ENCODE data around the gene NFKBIE. TPM values are rescaled to one million over a fixed set of nuclear protein-coding genes. Genes with fewer than 3 reads are reported as not detected.

NFKBIE gene
- total and polyA plus RNA-seq, 3 experiments from 2014 or later = 5.3 to 34.3 (median 33.1) TPM

GRCh38 chr6:44284867-44285266, 19.5 kb upstream of the NFKBIE start:
- no peaks in the 10 kb centered on the region for H3K4me1 Mint-ChIP-seq
- no peak overlapping the region for H3K4me3 Mint-ChIP-seq

GRCh38 chr6:44284121-44284520, 18.8 kb upstream of the NFKBIE start:
- POLR2A ChIA-PET = no interaction called here
- no peak for DNase-seq

More at GRCh38 chr6:44284867-44285266, 19.5 kb upstream of the NFKBIE start:
- CTCF ChIA-PET = no interaction called here
- Histone ChIP-seq H3K4me3 (ENCODE audit: low read length) (no peak overlapping the region), H3K9me3 (ENCODE audit: low read length) (no peaks in the 10 kb centered on the region), H3K27ac (ENCODE audit: low read depth, low read length) (no peak overlapping the region), H3K27me3 (ENCODE audit: insufficient read depth, low read length, poor library complexity, severe bottlenecking) (peaks cover 7% of the 10 kb centered on the region), H3K36me3 (ENCODE audit: insufficient read depth, low read length) (no peaks in the 10 kb centered on the region), H3K4me1 (ENCODE audit: insufficient read depth, low read length) (no peaks in the 10 kb centered on the region)
- Mint-ChIP-seq H3K27me3 (peaks cover 48 to 70% of the 10 kb centered on the region in 2 donors), H3K27ac (no peak overlapping the region), H3K9me3 (no peaks in the 10 kb centered on the region), H3K36me3 (peaks cover 0 to 4% (median 0%) of the 10 kb centered on the region in 3 donors)
- POLR2A ChIA-PET = no interaction called here
- DNase-seq = no peak

GRCh38 chr6:44278774-44279697, 13.7 kb upstream of the NFKBIE start:
- no peak overlapping the region for H3K27ac ChIP-seq (ENCODE audit: low read depth, low read length)
- Mint-ChIP-seq H3K4me3 (peak overlapping the region in 1 of 7 donors; percentile 9), H3K27ac (no peak overlapping the region), H3K27me3 (peaks cover 39 to 64% of the 10 kb centered on the region in 2 donors), H3K36me3 (peaks cover 0 to 3% (median 0%) of the 10 kb centered on the region in 3 donors), H3K4me1 (peaks cover 0 to 6% (median 3%) of the 10 kb centered on the region in 3 donors), H3K9me3 (no peaks in the 10 kb centered on the region)
- H3K36me3 ChIP-seq (ENCODE audit: insufficient read depth, low read length) = no peaks in the 10 kb centered on the region
- CTCF ChIA-PET = interaction anchor here (0.6 kb wide), 1 partner anchor 626 kb away, joined by 3 read pairs; no protein-coding TSS in a partner anchor
- H3K9me3 ChIP-seq (ENCODE audit: low read length) = no peaks in the 10 kb centered on the region
- no peak overlapping the region for H3K4me3 ChIP-seq (ENCODE audit: low read length)
- DNase-seq = no peak
- H3K27me3 ChIP-seq (ENCODE audit: insufficient read depth, low read length, poor library complexity, severe bottlenecking) = peaks cover 14% of the 10 kb centered on the region
- POLR2A ChIA-PET = interaction anchor here (1.1 kb wide), 1 partner anchor 22 kb away, joined by 4 read pairs; no protein-coding TSS in a partner anchor
- H3K4me1 ChIP-seq (ENCODE audit: insufficient read depth, low read length) = no peaks in the 10 kb centered on the region

More at GRCh38 chr6:44284121-44284520, 18.8 kb upstream of the NFKBIE start:
- H3K36me3 Mint-ChIP-seq = peaks cover 0 to 4% (median 0%) of the 10 kb centered on the region in 3 donors
- peaks cover 43 to 71% of the 10 kb centered on the region in 2 donors for H3K27me3 Mint-ChIP-seq
- no peaks in the 10 kb centered on the region for H3K9me3 ChIP-seq (ENCODE audit: low read length)
- H3K27ac ChIP-seq (ENCODE audit: low read depth, low read length) = no peak overlapping the region
- peaks cover 7% of the 10 kb centered on the region for H3K27me3 ChIP-seq (ENCODE audit: insufficient read depth, low read length, poor library complexity, severe bottlenecking)
- CTCF ChIA-PET = no interaction called here
- no peaks in the 10 kb centered on the region for H3K36me3 ChIP-seq (ENCODE audit: insufficient read depth, low read length)
- H3K4me3 ChIP-seq (ENCODE audit: low read length) = no peak overlapping the region
- no peak overlapping the region for H3K4me3 Mint-ChIP-seq
- no peak overlapping the region for H3K27ac Mint-ChIP-seq
- H3K4me1 Mint-ChIP-seq = no peaks in the 10 kb centered on the region
- H3K9me3 Mint-ChIP-seq = no peaks in the 10 kb centered on the region
- H3K4me1 ChIP-seq (ENCODE audit: insufficient read depth, low read length) = no peaks in the 10 kb centered on the region

- peaks cover 0 to 3% (median 0%) of the 10 kb centered on the region in 3 donors for H3K36me3 Mint-ChIP-seq
Observed at GRCh38 chr6:44278315-44278714, 13.0 kb upstream of the NFKBIE start.

GRCh38 chr6:44277763-44278162, 12.4 kb upstream of the NFKBIE start:
- peak overlapping the region in 1 of 7 donors; percentile 19 for H3K4me3 Mint-ChIP-seq
- POLR2A ChIA-PET = interaction anchor here (1.1 kb wide), 1 partner anchor 21 kb away, joined by 4 read pairs; no protein-coding TSS in a partner anchor
- peaks cover 0 to 5% (median 0%) of the 10 kb centered on the region in 3 donors for H3K36me3 Mint-ChIP-seq
- H3K27me3 Mint-ChIP-seq = peaks cover 40 to 65% of the 10 kb centered on the region in 2 donors
- no peaks in the 10 kb centered on the region for H3K36me3 ChIP-seq (ENCODE audit: insufficient read depth, low read length)
- H3K4me3 ChIP-seq (ENCODE audit: low read length) = no peak overlapping the region
- no peak for DNase-seq
- peaks cover 0 to 6% (median 3%) of the 10 kb centered on the region in 3 donors for H3K4me1 Mint-ChIP-seq
- no peaks in the 10 kb centered on the region for H3K9me3 Mint-ChIP-seq
- no peaks in the 10 kb centered on the region for H3K4me1 ChIP-seq (ENCODE audit: insufficient read depth, low read length)
- H3K27me3 ChIP-seq (ENCODE audit: insufficient read depth, low read length, poor library complexity, severe bottlenecking) = peaks cover 26% of the 10 kb centered on the region
- H3K27ac Mint-ChIP-seq = no peak overlapping the region
- H3K27ac ChIP-seq (ENCODE audit: low read depth, low read length) = no peak overlapping the region
- CTCF ChIA-PET = interaction anchor here (0.9 to 1.5 kb wide), 2 partner anchors 9 to 60 kb away, joined by 3 to 6 read pairs; no protein-coding TSS in a partner anchor
- no peaks in the 10 kb centered on the region for H3K9me3 ChIP-seq (ENCODE audit: low read length)

More at GRCh38 chr6:44278315-44278714, 13.0 kb upstream of the NFKBIE start:
- H3K27ac ChIP-seq (ENCODE audit: low read depth, low read length) = no peak overlapping the region
- DNase-seq = no peak
- ChIA-PET CTCF (interaction anchor here (0.9 to 1.5 kb wide), 2 partner anchors 10 to 60 kb away, joined by 3 to 6 read pairs; no protein-coding TSS in a partner anchor), POLR2A (interaction anchor here (1.1 kb wide), 1 partner anchor 22 kb away, joined by 4 read pairs; no protein-coding TSS in a partner anchor)
- H3K4me3 ChIP-seq (ENCODE audit: low read length) = no peak overlapping the region
- H3K4me1 Mint-ChIP-seq = peaks cover 0 to 6% (median 3%) of the 10 kb centered on the region in 3 donors
- no peaks in the 10 kb centered on the region for H3K9me3 Mint-ChIP-seq
- no peaks in the 10 kb centered on the region for H3K9me3 ChIP-seq (ENCODE audit: low read length)
- peaks cover 21% of the 10 kb centered on the region for H3K27me3 ChIP-seq (ENCODE audit: insufficient read depth, low read length, poor library complexity, severe bottlenecking)
- H3K4me3 Mint-ChIP-seq = no peak overlapping the region
- no peaks in the 10 kb centered on the region for H3K36me3 ChIP-seq (ENCODE audit: insufficient read depth, low read length)
- H3K4me1 ChIP-seq (ENCODE audit: insufficient read depth, low read length) = no peaks in the 10 kb centered on the region
- peaks cover 37 to 63% of the 10 kb centered on the region in 2 donors for H3K27me3 Mint-ChIP-seq
- H3K27ac Mint-ChIP-seq = no peak overlapping the region

GRCh38 chr6:44276667-44277640, 11.6 kb upstream of the NFKBIE start:
- Histone ChIP-seq H3K27ac (ENCODE audit: low read depth, low read length) (no peak overlapping the region), H3K4me3 (ENCODE audit: low read length) (no peak overlapping the region), H3K4me1 (ENCODE audit: insufficient read depth, low read length) (no peaks in the 10 kb centered on the region), H3K27me3 (ENCODE audit: insufficient read depth, low read length, poor library complexity, severe bottlenecking) (peaks cover 34% of the 10 kb centered on the region), H3K36me3 (ENCODE audit: insufficient read depth, low read length) (no peaks in the 10 kb centered on the region), H3K9me3 (ENCODE audit: low read length) (no peaks in the 10 kb centered on the region)
- peaks cover 0 to 6% (median 3%) of the 10 kb centered on the region in 3 donors for H3K4me1 Mint-ChIP-seq
- ChIA-PET POLR2A (no interaction called here), CTCF (interaction anchor here (0.9 to 1.5 kb wide), 3 partner anchors 9 to 104 kb away, joined by 3 to 6 read pairs (median 3); no protein-coding TSS in a partner anchor)
- peaks cover 43 to 70% of the 10 kb centered on the region in 2 donors for H3K27me3 Mint-ChIP-seq
- peaks cover 0 to 8% (median 0%) of the 10 kb centered on the region in 3 donors for H3K36me3 Mint-ChIP-seq
- no peak for DNase-seq
- no peak overlapping the region for H3K27ac Mint-ChIP-seq
- H3K4me3 Mint-ChIP-seq = peak overlapping the region in 4 of 7 donors; percentile 47 to 63 (median 50)
- no peaks in the 10 kb centered on the region for H3K9me3 Mint-ChIP-seq

GRCh38 chr6:44275749-44276648, 10.6 kb upstream of the NFKBIE start:
- no peak overlapping the region for H3K4me3 ChIP-seq (ENCODE audit: low read length)

More at GRCh38 chr6:44275749-44276648, 10.6 kb upstream of the NFKBIE start:
- no peak overlapping the region for H3K27ac ChIP-seq (ENCODE audit: low read depth, low read length)
- no peaks in the 10 kb centered on the region for H3K36me3 ChIP-seq (ENCODE audit: insufficient read depth, low read length)
- H3K4me1 Mint-ChIP-seq = peaks cover 0 to 11% (median 8%) of the 10 kb centered on the region in 3 donors
- H3K27me3 ChIP-seq (ENCODE audit: insufficient read depth, low read length, poor library complexity, severe bottlenecking) = peaks cover 44% of the 10 kb centered on the region
- H3K9me3 ChIP-seq (ENCODE audit: low read length) = no peaks in the 10 kb centered on the region
- H3K27ac Mint-ChIP-seq = no peak overlapping the region
- CTCF ChIA-PET = no interaction called here
- no peaks in the 10 kb centered on the region for H3K4me1 ChIP-seq (ENCODE audit: insufficient read depth, low read length)
- H3K27me3 Mint-ChIP-seq = peaks cover 52 to 79% of the 10 kb centered on the region in 2 donors
- peaks cover 0 to 8% (median 0%) of the 10 kb centered on the region in 3 donors for H3K36me3 Mint-ChIP-seq
- H3K4me3 Mint-ChIP-seq = peak overlapping the region in 1 of 7 donors; percentile 32
- POLR2A ChIA-PET = no interaction called here
- peak in 1 of 5 donors; percentile 30 for DNase-seq
- no peaks in the 10 kb centered on the region for H3K9me3 Mint-ChIP-seq
